GM18951 (cell line): ENCODE data around the gene DUOX1.

ENCODE experiments used
- POLR2A ChIP-seq: IDR thresholded peaks from 4 replicates; pipeline ENCODE4 v1.6.1; 2011; ENCODE audit warnings: mild to moderate bottlenecking; ENCODE audit not compliant: insufficient read length, insufficient read depth; ENCODE audit errors: extremely low read depth
- in situ Hi-C: fragments of 300-500 bp; cut with MboI; formaldehyde crosslinking; loops from one replicate; pipeline ENCODE4 v1.12.0; 2022; ENCODE audit warnings: low sequenced_read_pairs, mixed read lengths, inconsistent platforms; ENCODE audit not compliant: unreplicated experiment

Gene DUOX1

DNA sequence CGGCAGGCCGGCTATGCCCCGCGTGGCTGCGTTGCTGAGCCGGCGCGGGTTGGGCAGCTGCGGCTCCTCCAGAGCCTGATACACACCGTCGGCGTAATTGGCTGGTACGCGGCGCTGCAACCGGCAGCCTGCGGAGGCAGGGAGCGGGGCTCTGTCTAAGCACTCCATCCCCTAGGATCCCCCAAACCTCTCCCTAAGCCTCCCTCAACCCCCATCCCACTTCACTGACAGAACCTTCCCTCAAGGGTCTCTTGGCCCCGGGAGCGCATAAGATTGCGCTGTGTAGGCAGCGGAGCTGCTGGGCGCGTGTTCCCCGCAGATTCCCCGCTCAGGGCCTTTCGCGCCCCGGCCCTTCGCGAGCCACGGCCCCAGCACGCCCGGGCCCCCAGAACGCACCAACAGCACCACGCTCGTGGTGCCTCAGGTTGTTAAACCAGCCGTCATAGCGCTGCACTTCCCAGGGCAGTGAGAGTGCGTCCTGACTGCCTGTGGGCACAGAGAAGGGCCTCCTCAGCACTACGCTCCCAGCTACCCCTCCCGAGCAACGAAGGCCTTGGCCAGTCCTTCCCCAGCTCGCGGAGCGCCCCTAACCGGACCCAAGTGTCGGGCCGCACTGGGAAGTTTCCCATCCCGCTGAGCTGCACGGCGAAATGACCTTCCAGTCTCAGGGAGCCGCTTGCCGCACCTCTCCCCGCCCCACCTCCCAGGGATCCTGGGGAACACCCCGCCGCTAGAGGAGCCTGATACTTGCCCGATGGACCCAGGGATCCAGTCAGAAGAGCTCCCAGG lies 17.0 kb upstream of the DUOX1 start:
- in situ Hi-C loops: no loop called here
- TF ChIP-seq POLR2A: no peak

GRCh38 chr15:45113380-45113990 lies 16.3 kb upstream of the DUOX1 start:
- no peak for TF ChIP-seq POLR2A
- in situ Hi-C loops: no loop called here

GRCh38 chr15:45114076-45114750 lies 15.6 kb upstream of the DUOX1 start, which contains the start of the genes DUOX2 and DUOXA2:
Gene DUOX2, minus strand, starts transcription at chr15:45114172. Its CDS starts 761 bp downstream, at chr15:45113411.
Gene DUOXA2, plus strand, starts transcription at chr15:45114326. Its CDS starts 280 bp downstream, at chr15:45114606.
- no peak for TF ChIP-seq POLR2A
- in situ Hi-C loops: no loop called here

GRCh38 chr15:45114751-45115085 lies 15.1 kb upstream of the DUOX1 start:
- in situ Hi-C loops: no loop called here
- TF ChIP-seq POLR2A: no peak

GRCh38 chr15:45115312-45115820 lies 14.4 kb upstream of the DUOX1 start:
- no peak for TF ChIP-seq POLR2A
- in situ Hi-C loops: no loop called here

- no peak for TF ChIP-seq POLR2A
- in situ Hi-C loops: no loop called here
Observed at GRCh38 chr15:45116006-45116481, 13.8 kb upstream of the DUOX1 start.

GRCh38 chr15:45116482-45117307 lies 13.1 kb upstream of the DUOX1 start:
- in situ Hi-C loops: no loop called here
- no peak for TF ChIP-seq POLR2A

DNA sequence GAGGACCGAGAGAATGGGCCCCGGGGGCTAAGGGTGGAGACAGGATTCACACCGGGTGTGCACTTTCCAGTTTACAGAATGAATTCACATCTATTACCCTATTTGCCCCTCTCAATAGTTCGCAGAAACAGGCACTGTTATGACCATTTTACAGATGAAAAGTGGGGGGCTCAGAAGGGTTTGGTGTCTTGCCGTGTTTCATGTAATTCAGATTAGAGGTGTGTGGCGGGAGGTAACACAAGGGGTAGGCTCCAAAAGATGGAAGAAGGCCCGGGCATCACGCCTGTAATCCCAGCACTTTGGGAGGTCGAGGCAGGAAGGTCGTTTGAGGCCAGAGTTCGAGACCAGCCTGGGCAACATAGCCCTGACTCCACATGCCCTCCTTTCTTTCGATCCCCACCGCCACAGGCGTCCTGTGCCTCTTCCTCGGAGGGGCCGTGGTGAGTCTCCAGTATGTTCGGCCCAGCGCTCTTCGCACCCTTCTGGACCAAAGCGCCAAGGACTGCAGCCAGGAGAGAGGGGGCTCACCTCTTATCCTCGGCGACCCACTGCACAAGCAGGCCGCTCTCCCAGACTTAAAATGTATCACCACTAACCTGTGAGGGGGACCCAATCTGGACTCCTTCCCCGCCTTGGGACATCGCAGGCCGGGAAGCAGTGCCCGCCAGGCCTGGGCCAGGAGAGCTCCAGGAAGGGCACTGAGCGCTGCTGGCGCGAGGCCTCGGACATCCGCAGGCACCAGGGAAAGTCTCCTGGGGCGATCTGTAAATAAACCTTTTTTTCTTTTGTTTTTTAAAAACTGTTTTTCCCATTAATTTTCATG lies 12.3 kb upstream of the DUOX1 start:
- no peak for TF ChIP-seq POLR2A
- in situ Hi-C loops: no loop called here

DNA sequence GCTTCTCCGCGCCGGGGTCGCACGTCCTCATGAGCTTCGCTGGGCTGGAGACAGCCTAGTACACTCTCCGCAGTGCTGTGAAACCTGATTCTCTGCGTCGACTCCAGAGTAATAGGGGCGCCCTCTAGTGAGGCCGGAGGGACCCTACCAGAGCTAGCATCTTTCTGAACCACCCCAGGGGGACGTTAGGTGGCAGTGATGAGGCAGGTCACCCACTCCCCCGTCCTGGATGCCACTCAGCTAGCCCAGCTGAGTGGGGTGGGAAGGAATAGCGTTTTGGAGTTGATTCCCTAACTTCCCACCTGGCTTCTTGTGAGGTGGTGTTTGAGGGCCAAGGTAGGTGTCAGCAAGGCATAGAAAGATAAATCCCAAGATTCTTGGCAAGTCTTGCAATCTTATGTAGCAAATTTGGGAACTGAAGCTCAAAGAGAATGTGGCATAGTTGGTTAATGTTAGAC lies 11.6 kb upstream of the DUOX1 start:
- no peak for TF ChIP-seq POLR2A
- in situ Hi-C loops: no loop called here

DNA sequence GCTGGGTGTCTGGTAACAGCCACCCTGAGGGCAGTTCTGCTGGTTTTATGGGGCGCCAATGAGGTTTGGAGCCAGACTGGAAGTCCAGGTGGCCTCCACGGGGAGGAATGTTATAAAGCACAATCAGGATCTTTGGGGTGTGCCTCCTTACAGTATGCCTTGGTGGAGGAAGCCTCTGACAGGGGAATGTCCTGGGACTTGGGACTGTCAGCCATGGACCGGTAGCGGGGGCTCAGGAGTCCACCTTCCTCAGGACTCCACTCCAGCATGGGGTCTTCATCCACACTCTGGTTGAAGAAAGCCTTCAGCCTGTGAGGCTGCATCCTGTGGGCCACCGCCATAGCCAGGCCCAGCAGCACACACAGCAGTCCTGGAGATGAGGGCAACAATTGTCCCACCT lies 10.8 kb upstream of the DUOX1 start:
- TF ChIP-seq POLR2A: no peak
- in situ Hi-C loops: no loop called here

GRCh38 chr15:45120081-45120972 lies 9.5 kb upstream of the DUOX1 start:
- in situ Hi-C loops: no loop called here
- no peak for TF ChIP-seq POLR2A
